H1 (cell line): ENCODE measurements around the gene LSR. TPM values are rescaled to one million over a fixed set of nuclear protein-coding genes. Genes with fewer than 3 reads are reported as not detected.

Experiments
- CBX8 ChIP-seq: fragments of 300-800, 300-1000 bp; sonication (generic); IDR thresholded peaks from 2 replicates; pipeline ENCODE4 v1.7.1; 2016; ENCODE audit warnings: low read depth, low read length, borderline replicate concordance
- EZH2 ChIP-seq: fragments of 200-600 bp; sonication (generic); IDR thresholded peaks from 2 replicates; pipeline ENCODE4 v1.7.1; 2012; ENCODE audit warnings: low read depth, mild to moderate bottlenecking, moderate library complexity, low read length, inconsistent platforms; ENCODE audit not compliant: severe bottlenecking
- NRF1 ChIP-seq: IDR thresholded peaks from 2 replicates; pipeline ENCODE4 v1.6.1; 2011; ENCODE audit warnings: mild to moderate bottlenecking, low read depth, low read length, improper control_type of control experiment
- POLR2AphosphoS5 ChIP-seq: IDR thresholded peaks from 2 replicates; pipeline ENCODE4 v1.6.1; 2011; ENCODE audit warnings: low read depth, low read length
- SP2 ChIP-seq: IDR thresholded peaks from 2 replicates; pipeline ENCODE4 v1.6.1; 2012; ENCODE audit warnings: mild to moderate bottlenecking, low read length, inconsistent platforms
- TAF7 ChIP-seq: optimal IDR thresholded peaks from 2 replicates; pipeline ENCODE3; 2011; ENCODE audit warnings: low read depth, mild to moderate bottlenecking, inconsistent platforms, low read length, moderate library complexity, borderline replicate concordance
- TEAD4 ChIP-seq: IDR thresholded peaks from 2 replicates; pipeline ENCODE4 v1.6.1; 2012; ENCODE audit warnings: low read depth, low read length, inconsistent platforms, mixed read lengths
- polyA plus RNA-seq, 7 experiments: library from polyadenylated mRNA; depleted of rRNA in 3 of 7; stranded (reverse) in 5 of 7; unstranded in 2 of 7; fragments of >200 nt in 5 of 7; fragments of 200-250 nt in 2 of 7; gene quantifications; 1 replicate in 5 of 7; 2 replicates in 1 of 7; 4 replicates in 1 of 7; pipeline versions ENCODE4 v1.2.1 to v1.2.3, GENCODE V29; 2011 to 2013; ENCODE audit warnings: missing spikeins in 2 of 7, mixed read lengths in 2 of 7
- total RNA-seq: library from RNA; stranded (reverse); fragmentation: NEBNext Ultra II Directional; extraction: Animal tissue kit (Norgen Biotek cat#: 25700); gene quantifications from 2 replicates; pipeline ENCODE4 v1.2.1, GENCODE V29; 2021

Gene LSR
- total and polyA plus RNA-seq, 2 of the 8 experiments (the other 6 are each of a cell fraction or from before 2014, with no cell fraction given) = 159 to 186 TPM

DNA sequence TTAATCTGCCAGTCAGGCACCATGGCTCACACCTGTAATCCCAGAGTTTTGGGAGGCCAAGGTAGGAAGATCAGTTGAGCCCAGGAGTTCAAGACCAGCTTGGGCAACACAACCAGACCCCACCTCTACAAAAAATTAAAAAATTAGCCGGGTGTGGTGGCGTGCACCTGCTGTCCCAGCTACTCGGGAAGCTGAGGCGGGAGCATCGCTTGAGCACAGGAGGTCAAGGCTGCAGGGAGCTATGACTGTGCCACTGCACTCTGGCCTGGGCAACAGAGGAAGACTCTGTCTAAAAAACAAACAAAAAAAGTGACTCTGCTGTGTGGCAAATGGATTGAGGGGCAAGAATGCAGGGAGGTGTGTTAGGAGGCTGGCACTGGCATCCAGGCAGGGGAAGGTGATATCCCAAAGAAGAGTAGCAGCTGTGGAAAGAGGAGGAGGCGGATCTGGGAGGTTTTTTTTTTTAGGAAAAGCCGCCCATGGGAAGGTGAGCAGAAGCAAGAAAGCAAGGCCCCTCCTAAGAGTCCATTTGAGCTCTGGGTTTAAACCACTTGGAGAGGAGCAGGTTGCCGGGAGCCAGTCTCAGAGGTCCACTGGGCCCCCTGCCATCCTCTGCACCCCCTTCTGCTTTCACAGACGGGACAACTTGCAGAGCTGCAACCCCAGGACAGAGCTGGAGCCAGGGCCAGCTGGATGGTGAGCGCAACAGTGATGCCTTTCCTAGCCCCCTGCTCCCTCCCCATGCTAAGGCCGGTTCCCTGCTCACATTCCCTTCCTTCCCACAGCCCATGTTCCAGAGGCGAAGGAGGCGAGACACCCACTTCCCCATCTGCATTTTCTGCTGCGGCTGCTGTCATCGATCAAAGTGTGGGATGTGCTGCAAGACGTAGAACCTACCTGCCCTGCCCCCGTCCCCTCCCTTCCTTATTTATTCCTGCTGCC, 35.6 kb downstream of the LSR start (continued):
- no peak for TF ChIP-seq CBX8
- no peak for TF ChIP-seq TEAD4
- no peak for TF ChIP-seq EZH2
- TF ChIP-seq SP2 = no peak
- TF ChIP-seq POLR2AphosphoS5 = no peak
- no peak for TF ChIP-seq TAF7
- no peak for TF ChIP-seq NRF1
